Activated CD4-positive, CD25-positive, alpha-beta regulatory T cell (primary cell): ENCODE data around the gene KIF6.

ENCODE experiments used
- DNase-seq, 4 experiments: peaks; one replicate each; lab custom pipeline; 2025; lab: John Stamatoyannopoulos, UW

KIF6 gene

GRCh38 chr6:39664173-39664572, 61.0 kb downstream of the KIF6 start:
- no peak for DNase-seq

DNA sequence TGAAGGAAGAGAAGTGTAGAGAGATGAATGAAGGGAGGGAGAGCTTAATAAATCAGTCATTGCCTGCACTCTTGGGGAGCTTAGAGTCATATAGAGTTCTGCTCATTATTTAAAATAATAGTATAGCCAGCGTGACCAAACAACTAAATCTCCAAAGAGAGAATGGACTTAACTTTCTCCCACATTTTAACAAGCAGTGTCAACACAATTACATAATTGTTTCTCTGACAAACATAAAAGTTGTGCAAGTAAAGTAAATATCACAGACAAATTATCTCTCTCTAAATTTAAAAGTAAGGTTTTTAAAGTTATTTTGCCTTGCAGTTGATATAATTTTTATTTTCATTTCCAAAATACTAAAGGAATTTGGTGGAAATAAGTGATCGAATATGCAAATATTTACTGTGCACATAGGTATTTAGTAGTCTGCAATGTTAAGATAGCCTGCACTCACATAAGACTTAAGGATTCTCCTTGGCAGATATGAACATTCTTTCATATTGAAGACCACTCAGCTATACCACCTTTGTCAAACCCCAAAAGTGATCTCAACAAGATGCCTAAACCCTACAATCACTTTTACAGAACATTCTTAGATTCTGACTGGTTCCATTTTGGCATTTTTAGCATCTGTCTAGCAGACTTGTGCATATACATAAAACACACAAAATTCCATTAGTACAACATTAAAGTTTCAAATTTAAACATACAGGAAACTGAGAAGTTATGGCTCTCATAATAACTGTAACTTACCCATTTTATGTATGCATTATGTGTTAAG, 67.7 kb downstream of the KIF6 start:
- DNase-seq = no peak

GRCh38 chr6:39654121-39654520, 71.1 kb downstream of the KIF6 start:
- DNase-seq = no peak

GRCh38 chr6:39653612-39654011, 71.6 kb downstream of the KIF6 start:
- DNase-seq = no peak

- DNase-seq = no peak
Measured at GRCh38 chr6:39649996-39650395, 75.2 kb downstream of the KIF6 start.

- no peak for DNase-seq
Measured at GRCh38 chr6:39646751-39647420, 78.3 kb downstream of the KIF6 start.

DNA sequence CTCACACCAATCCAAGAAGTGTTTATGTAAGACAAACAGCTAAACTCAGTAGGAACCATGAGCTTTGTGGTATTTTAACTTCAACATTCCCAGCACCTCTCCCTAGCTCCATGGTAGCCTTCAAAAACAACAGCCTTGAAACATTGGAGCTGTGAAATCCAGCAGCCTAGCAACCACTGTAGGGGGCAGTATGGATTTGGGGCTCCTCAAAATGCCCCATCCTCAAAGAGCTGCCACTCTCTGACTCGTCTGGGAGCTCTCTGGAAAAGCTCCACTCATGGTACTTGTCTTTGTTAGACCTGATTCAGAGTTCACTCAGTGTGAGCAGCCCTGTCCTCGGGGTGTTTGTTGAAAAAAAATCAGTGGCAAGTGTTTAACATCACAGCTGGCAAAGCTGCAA, 82.9 kb downstream of the KIF6 start:
- no peak for DNase-seq

- DNase-seq = no peak
Measured at GRCh38 chr6:39638126-39638822, 86.9 kb downstream of the KIF6 start.

DNA sequence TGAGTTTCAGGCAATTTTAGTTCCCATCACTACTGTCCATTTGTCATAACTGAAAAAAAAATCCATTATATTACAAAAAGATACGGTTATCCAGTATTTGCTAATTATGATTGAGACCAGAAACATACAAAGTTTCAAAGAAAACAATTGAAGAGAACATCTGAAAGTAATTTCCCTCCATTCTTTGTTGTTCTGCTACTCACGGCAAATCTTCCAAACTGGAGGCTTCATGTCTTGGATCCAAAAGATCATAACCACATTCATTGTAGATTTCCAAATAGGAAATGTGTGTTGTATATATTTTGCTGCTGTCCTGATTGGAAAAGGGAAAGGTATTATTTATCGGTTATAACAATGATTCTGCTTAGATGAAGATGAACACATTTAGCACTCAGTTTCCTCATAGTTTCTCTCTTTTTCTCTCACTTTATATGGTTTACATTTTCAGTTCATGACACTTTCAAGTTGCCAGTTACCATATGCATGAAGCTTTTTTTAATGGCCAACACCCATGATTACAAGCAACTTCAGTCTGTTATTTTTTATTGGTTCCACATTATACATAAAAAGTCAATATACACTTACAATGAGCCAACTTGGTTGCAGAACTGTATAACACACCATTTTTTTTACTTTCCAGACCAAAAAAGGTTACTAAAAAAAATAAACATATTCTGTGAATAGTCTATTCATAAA, 90.4 kb downstream of the KIF6 start:
- DNase-seq = no peak

DNA sequence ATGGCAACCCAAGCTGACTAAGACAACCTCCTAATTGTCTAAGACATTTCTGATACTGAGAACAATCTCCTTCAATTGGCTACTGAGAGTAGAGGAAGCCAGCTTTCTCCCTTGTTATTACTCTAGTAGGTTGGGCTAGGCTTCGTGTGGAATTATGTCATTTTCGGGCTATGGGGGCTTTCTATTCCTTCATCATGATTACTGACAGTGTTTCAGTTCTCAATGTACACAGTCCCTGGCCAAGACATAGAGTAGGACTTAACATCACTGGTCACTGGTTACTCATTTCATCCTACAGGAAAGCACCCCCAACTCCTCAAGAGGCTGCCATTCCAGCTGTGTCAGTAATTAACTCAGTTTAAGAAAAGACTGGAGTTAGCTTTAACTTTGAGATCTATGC, 100.0 kb downstream of the KIF6 start:
- no peak for DNase-seq

- no peak for DNase-seq
Measured at GRCh38 chr6:39623750-39624149, 101.5 kb downstream of the KIF6 start.

- DNase-seq = no peak
Measured at GRCh38 chr6:39617520-39617919, 107.7 kb downstream of the KIF6 start.

- DNase-seq = no peak
Measured at GRCh38 chr6:39617026-39617425, 108.2 kb downstream of the KIF6 start.

- DNase-seq = no peak
Measured at GRCh38 chr6:39615622-39616021, 109.6 kb downstream of the KIF6 start.

DNA sequence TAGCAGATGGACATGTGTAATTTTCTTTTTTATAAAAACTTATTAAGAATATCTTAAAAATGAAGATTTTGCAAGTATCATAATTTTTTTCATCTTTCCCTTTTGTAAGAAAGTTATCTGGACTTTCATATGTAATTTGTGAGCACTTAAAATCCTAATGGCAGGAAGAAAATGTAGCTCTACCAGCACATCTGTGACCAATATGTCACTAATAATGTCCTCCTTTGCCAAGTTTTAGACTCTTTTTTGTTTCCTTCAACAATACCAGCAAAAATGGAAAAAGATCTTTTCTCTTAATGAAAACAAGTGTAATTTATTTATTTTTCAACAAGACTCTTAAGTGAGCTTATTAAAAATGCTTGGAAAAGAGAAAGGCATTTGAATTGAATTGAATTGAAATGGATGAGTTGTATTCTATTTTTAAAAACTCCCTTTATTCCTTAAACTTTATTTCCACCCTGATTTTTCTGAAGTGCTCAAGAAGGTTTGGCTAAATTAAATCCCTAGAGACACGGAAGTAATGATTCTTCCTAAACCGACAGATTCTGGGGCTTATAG, 110.7 kb downstream of the KIF6 start:
- no peak for DNase-seq

GRCh38 chr6:39610221-39610620, 115.0 kb downstream of the KIF6 start:
- DNase-seq = no peak

DNA sequence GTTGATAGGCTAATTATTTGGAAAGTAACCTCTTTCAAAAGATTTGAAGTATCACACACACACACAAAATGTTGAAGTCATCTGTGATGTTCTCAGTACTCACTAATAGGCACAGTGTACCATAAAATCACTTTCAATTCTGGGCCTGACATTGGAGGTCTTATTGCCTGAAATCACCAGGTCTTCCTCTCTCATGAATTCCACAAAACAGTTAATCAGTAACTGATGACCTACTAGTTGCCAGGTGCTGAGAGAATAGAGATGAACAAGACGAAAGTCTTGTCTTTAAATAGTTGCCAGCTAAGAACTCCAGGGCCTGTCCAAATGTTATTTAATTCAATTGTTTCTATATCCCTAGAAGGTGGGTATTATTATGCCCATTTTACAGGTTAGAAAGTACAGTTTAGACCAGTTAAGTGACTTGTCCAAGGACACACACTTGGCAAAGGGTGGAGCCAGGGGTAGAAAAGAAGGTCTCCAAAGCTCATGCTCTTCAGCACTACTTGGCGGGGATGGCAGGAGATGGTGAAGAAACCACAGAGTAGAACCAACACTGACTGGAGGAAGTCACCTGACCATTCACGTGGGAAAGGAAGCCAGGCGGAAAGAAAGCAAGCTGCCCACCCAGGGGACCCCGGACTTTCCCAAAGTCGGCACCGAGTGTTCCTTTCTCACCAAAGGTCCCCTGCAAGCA, 116.4 kb downstream of the KIF6 start:
- DNase-seq = no peak

- DNase-seq = no peak
Measured at GRCh38 chr6:39602601-39603519, 122.3 kb downstream of the KIF6 start.

DNA sequence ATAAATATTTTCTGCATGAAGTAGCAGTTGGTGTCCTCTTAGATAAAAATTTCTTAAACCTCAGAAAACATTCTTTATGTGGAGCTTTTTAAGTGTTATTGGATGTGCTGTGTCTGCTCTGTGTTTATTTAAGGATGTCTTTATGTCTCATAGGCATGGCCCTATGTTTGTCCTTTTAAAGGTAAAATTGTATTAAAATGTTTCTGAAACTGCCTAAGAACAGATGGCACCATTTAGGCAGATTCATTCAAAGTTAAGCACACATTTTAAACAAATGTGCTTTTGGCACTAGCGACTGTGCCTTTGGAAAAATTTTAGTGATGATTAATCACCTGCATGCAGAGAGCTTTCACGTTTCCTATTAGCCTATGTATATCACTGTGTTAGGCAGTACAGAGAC, 125.2 kb downstream of the KIF6 start:
- no peak for DNase-seq

GRCh38 chr6:39599341-39599740, 125.9 kb downstream of the KIF6 start:
- DNase-seq = no peak
